ENCODE measurements around the gene ATP2A3.

The ATP2A3 gene

GRCh38 chr17:3956327-3956957 lies 7.8 kb downstream of the ATP2A3 start:
- H3K4me1 ChIP-seq (ENCODE audit: control insufficient read depth in 1 of 2, insufficient read depth in 2 of 2, low read length in 2 of 2) = peaks cover 24 to 43% of the 10 kb centered on the region in 2 donors
- H3K9me3 ChIP-seq (ENCODE audit: control insufficient read depth in 1 of 2, low read length in 2 of 2) = no peaks in the 10 kb centered on the region

GRCh38 chr17:3955673-3955988 lies 8.6 kb downstream of the ATP2A3 start:
- H3K9ac ChIP-seq (ENCODE audit: low read depth in 1 of 2, low read length in 2 of 2) = no peak overlapping the region
- H3K36me3 ChIP-seq (ENCODE audit: control insufficient read depth in 1 of 2, insufficient read depth in 2 of 2, low read length in 2 of 2) = peaks cover 0 to 10% of the 10 kb centered on the region in 2 donors
- H3K4me3 ChIP-seq (ENCODE audit: low read depth in 1 of 2, low read length in 2 of 2) = no peak overlapping the region
- peaks cover 16 to 35% of the 10 kb centered on the region in 2 donors for H3K4me1 ChIP-seq (ENCODE audit: control insufficient read depth in 1 of 2, insufficient read depth in 2 of 2, low read length in 2 of 2)
- H3K9me3 ChIP-seq (ENCODE audit: control insufficient read depth in 1 of 2, low read length in 2 of 2) = no peaks in the 10 kb centered on the region
- no peaks in the 10 kb centered on the region for H3K27me3 ChIP-seq (ENCODE audit: control insufficient read depth in 1 of 2, insufficient read depth in 2 of 2, low read length in 2 of 2)
- no peak overlapping the region for H3K27ac ChIP-seq (ENCODE audit: low read depth, low read length)

More at GRCh38 chr17:3956327-3956957, 7.8 kb downstream of the ATP2A3 start:
- no peak overlapping the region for H3K9ac ChIP-seq (ENCODE audit: low read depth in 1 of 2, low read length in 2 of 2)
- no peak overlapping the region for H3K4me3 ChIP-seq (ENCODE audit: low read depth in 1 of 2, low read length in 2 of 2)
- H3K27ac ChIP-seq (ENCODE audit: low read depth, low read length) = no peak overlapping the region
- H3K36me3 ChIP-seq (ENCODE audit: control insufficient read depth in 1 of 2, insufficient read depth in 2 of 2, low read length in 2 of 2) = peaks cover 0 to 7% of the 10 kb centered on the region in 2 donors
- H3K27me3 ChIP-seq (ENCODE audit: control insufficient read depth in 1 of 2, insufficient read depth in 2 of 2, low read length in 2 of 2) = no peaks in the 10 kb centered on the region

- H3K9ac ChIP-seq (ENCODE audit: low read depth in 1 of 2, low read length in 2 of 2) = no peak overlapping the region
- H3K27ac ChIP-seq (ENCODE audit: low read depth, low read length) = no peak overlapping the region
Measured at GRCh38 chr17:3954976-3955672, 9.1 kb downstream of the ATP2A3 start.

GRCh38 chr17:3954086-3954485 lies 10.2 kb downstream of the ATP2A3 start:
- Histone ChIP-seq H3K27ac (ENCODE audit: low read depth, low read length) (no peak overlapping the region), H3K9me3 (ENCODE audit: control insufficient read depth in 1 of 2, low read length in 2 of 2) (no peaks in the 10 kb centered on the region), H3K4me1 (ENCODE audit: control insufficient read depth in 1 of 2, insufficient read depth in 2 of 2, low read length in 2 of 2) (peaks cover under 1 to 20% of the 10 kb centered on the region in 2 donors), H3K36me3 (ENCODE audit: control insufficient read depth in 1 of 2, insufficient read depth in 2 of 2, low read length in 2 of 2) (peaks cover 6 to 21% of the 10 kb centered on the region in 2 donors), H3K4me3 (ENCODE audit: low read depth in 1 of 2, low read length in 2 of 2) (no peak overlapping the region), H3K27me3 (ENCODE audit: control insufficient read depth in 1 of 2, insufficient read depth in 2 of 2, low read length in 2 of 2) (no peaks in the 10 kb centered on the region), H3K9ac (ENCODE audit: low read depth in 1 of 2, low read length in 2 of 2) (no peak overlapping the region)

More at GRCh38 chr17:3954976-3955672, 9.1 kb downstream of the ATP2A3 start:
- H3K4me3 ChIP-seq (ENCODE audit: low read depth in 1 of 2, low read length in 2 of 2) = no peak overlapping the region
- no peaks in the 10 kb centered on the region for H3K27me3 ChIP-seq (ENCODE audit: control insufficient read depth in 1 of 2, insufficient read depth in 2 of 2, low read length in 2 of 2)
- H3K4me1 ChIP-seq (ENCODE audit: control insufficient read depth in 1 of 2, insufficient read depth in 2 of 2, low read length in 2 of 2) = peaks cover 11 to 30% of the 10 kb centered on the region in 2 donors
- no peaks in the 10 kb centered on the region for H3K9me3 ChIP-seq (ENCODE audit: control insufficient read depth in 1 of 2, low read length in 2 of 2)
- peaks cover 0 to 14% of the 10 kb centered on the region in 2 donors for H3K36me3 ChIP-seq (ENCODE audit: control insufficient read depth in 1 of 2, insufficient read depth in 2 of 2, low read length in 2 of 2)

GRCh38 chr17:3953542-3953941 lies 10.7 kb downstream of the ATP2A3 start:
- H3K9me3 ChIP-seq (ENCODE audit: control insufficient read depth in 1 of 2, low read length in 2 of 2) = no peaks in the 10 kb centered on the region
- H3K36me3 ChIP-seq (ENCODE audit: control insufficient read depth in 1 of 2, insufficient read depth in 2 of 2, low read length in 2 of 2) = peaks cover 6 to 23% of the 10 kb centered on the region in 2 donors
- H3K27me3 ChIP-seq (ENCODE audit: control insufficient read depth in 1 of 2, insufficient read depth in 2 of 2, low read length in 2 of 2) = no peaks in the 10 kb centered on the region
- H3K27ac ChIP-seq (ENCODE audit: low read depth, low read length) = no peak overlapping the region
- no peak overlapping the region for H3K4me3 ChIP-seq (ENCODE audit: low read depth in 1 of 2, low read length in 2 of 2)
- H3K9ac ChIP-seq (ENCODE audit: low read depth in 1 of 2, low read length in 2 of 2) = no peak overlapping the region
- peaks cover 0 to 20% of the 10 kb centered on the region in 2 donors for H3K4me1 ChIP-seq (ENCODE audit: control insufficient read depth in 1 of 2, insufficient read depth in 2 of 2, low read length in 2 of 2)

- no peak overlapping the region for H3K27ac ChIP-seq (ENCODE audit: low read depth, low read length)
- H3K36me3 ChIP-seq (ENCODE audit: control insufficient read depth in 1 of 2, insufficient read depth in 2 of 2, low read length in 2 of 2) = peaks cover 7 to 25% of the 10 kb centered on the region in 2 donors
- H3K4me1 ChIP-seq (ENCODE audit: control insufficient read depth in 1 of 2, insufficient read depth in 2 of 2, low read length in 2 of 2) = peaks cover 0 to 11% of the 10 kb centered on the region in 2 donors
- no peaks in the 10 kb centered on the region for H3K27me3 ChIP-seq (ENCODE audit: control insufficient read depth in 1 of 2, insufficient read depth in 2 of 2, low read length in 2 of 2)
- H3K4me3 ChIP-seq (ENCODE audit: low read depth in 1 of 2, low read length in 2 of 2) = no peak overlapping the region
- no peak overlapping the region for H3K9ac ChIP-seq (ENCODE audit: low read depth in 1 of 2, low read length in 2 of 2)
- H3K9me3 ChIP-seq (ENCODE audit: control insufficient read depth in 1 of 2, low read length in 2 of 2) = no peaks in the 10 kb centered on the region
Measured at GRCh38 chr17:3952186-3952585, 12.1 kb downstream of the ATP2A3 start.

- H3K27ac ChIP-seq (ENCODE audit: low read depth, low read length) = no peak overlapping the region
Measured at GRCh38 chr17:3951420-3951819, 12.8 kb downstream of the ATP2A3 start.

GRCh38 chr17:3951003-3951402 lies 13.2 kb downstream of the ATP2A3 start:
- H3K9me3 ChIP-seq (ENCODE audit: control insufficient read depth in 1 of 2, low read length in 2 of 2) = no peaks in the 10 kb centered on the region
- H3K9ac ChIP-seq (ENCODE audit: low read depth in 1 of 2, low read length in 2 of 2) = no peak overlapping the region
- no peaks in the 10 kb centered on the region for H3K4me1 ChIP-seq (ENCODE audit: control insufficient read depth in 1 of 2, insufficient read depth in 2 of 2, low read length in 2 of 2)
- no peak overlapping the region for H3K27ac ChIP-seq (ENCODE audit: low read depth, low read length)
- H3K27me3 ChIP-seq (ENCODE audit: control insufficient read depth in 1 of 2, insufficient read depth in 2 of 2, low read length in 2 of 2) = no peaks in the 10 kb centered on the region
- H3K4me3 ChIP-seq (ENCODE audit: low read depth in 1 of 2, low read length in 2 of 2) = no peak overlapping the region
- H3K36me3 ChIP-seq (ENCODE audit: control insufficient read depth in 1 of 2, insufficient read depth in 2 of 2, low read length in 2 of 2) = peaks cover 15 to 30% of the 10 kb centered on the region in 2 donors

More at GRCh38 chr17:3951420-3951819, 12.8 kb downstream of the ATP2A3 start:
- no peaks in the 10 kb centered on the region for H3K9me3 ChIP-seq (ENCODE audit: control insufficient read depth in 1 of 2, low read length in 2 of 2)
- no peak overlapping the region for H3K9ac ChIP-seq (ENCODE audit: low read depth in 1 of 2, low read length in 2 of 2)
- H3K4me3 ChIP-seq (ENCODE audit: low read depth in 1 of 2, low read length in 2 of 2) = no peak overlapping the region
- no peaks in the 10 kb centered on the region for H3K27me3 ChIP-seq (ENCODE audit: control insufficient read depth in 1 of 2, insufficient read depth in 2 of 2, low read length in 2 of 2)
- peaks cover 0 to 4% of the 10 kb centered on the region in 2 donors for H3K4me1 ChIP-seq (ENCODE audit: control insufficient read depth in 1 of 2, insufficient read depth in 2 of 2, low read length in 2 of 2)
- H3K36me3 ChIP-seq (ENCODE audit: control insufficient read depth in 1 of 2, insufficient read depth in 2 of 2, low read length in 2 of 2) = peaks cover 14 to 29% of the 10 kb centered on the region in 2 donors

- Histone ChIP-seq H3K4me1 (ENCODE audit: control insufficient read depth in 1 of 2, insufficient read depth in 2 of 2, low read length in 2 of 2) (no peaks in the 10 kb centered on the region), H3K27ac (ENCODE audit: low read depth, low read length) (no peak overlapping the region), H3K9ac (ENCODE audit: low read depth in 1 of 2, low read length in 2 of 2) (no peak overlapping the region), H3K36me3 (ENCODE audit: control insufficient read depth in 1 of 2, insufficient read depth in 2 of 2, low read length in 2 of 2) (peaks cover 18 to 32% of the 10 kb centered on the region in 2 donors), H3K27me3 (ENCODE audit: control insufficient read depth in 1 of 2, insufficient read depth in 2 of 2, low read length in 2 of 2) (no peaks in the 10 kb centered on the region), H3K4me3 (ENCODE audit: low read depth in 1 of 2, low read length in 2 of 2) (no peak overlapping the region), H3K9me3 (ENCODE audit: control insufficient read depth in 1 of 2, low read length in 2 of 2) (no peaks in the 10 kb centered on the region)
Measured at GRCh38 chr17:3950584-3950983, 13.7 kb downstream of the ATP2A3 start.

GRCh38 chr17:3949418-3949817 lies 14.8 kb downstream of the ATP2A3 start:
- H3K4me3 ChIP-seq (ENCODE audit: low read depth in 1 of 2, low read length in 2 of 2) = no peak overlapping the region
- H3K36me3 ChIP-seq (ENCODE audit: control insufficient read depth in 1 of 2, insufficient read depth in 2 of 2, low read length in 2 of 2) = peaks cover 22 to 38% of the 10 kb centered on the region in 2 donors
- no peak overlapping the region for H3K27ac ChIP-seq (ENCODE audit: low read depth, low read length)
- no peak overlapping the region for H3K9ac ChIP-seq (ENCODE audit: low read depth in 1 of 2, low read length in 2 of 2)
- peaks cover 0 to 2% of the 10 kb centered on the region in 2 donors for H3K4me1 ChIP-seq (ENCODE audit: control insufficient read depth in 1 of 2, insufficient read depth in 2 of 2, low read length in 2 of 2)
- H3K9me3 ChIP-seq (ENCODE audit: control insufficient read depth in 1 of 2, low read length in 2 of 2) = no peaks in the 10 kb centered on the region
- no peaks in the 10 kb centered on the region for H3K27me3 ChIP-seq (ENCODE audit: control insufficient read depth in 1 of 2, insufficient read depth in 2 of 2, low read length in 2 of 2)

All from duodenal mucosa (tissue), 2 donors.